ENCODE measurements around the gene DOCK10. TPM values are rescaled to one million over a fixed set of nuclear protein-coding genes. Genes with fewer than 3 reads are reported as not detected.

The DOCK10 gene
- total RNA-seq, 1 experiment from 2014 or later, result 34.5 TPM

- DNase-seq (ENCODE audit: low read depth), result no peak
Observed at GRCh38 chr2:224716921-224717320, 325.3 kb downstream of the DOCK10 start.

GRCh38 chr2:224716201-224716600, 326.1 kb downstream of the DOCK10 start, which contains the start of gene CCDC195:
Gene CCDC195, minus strand, starts transcription at chr2:224716365. Its CDS starts 0 bp downstream, at chr2:224716365.
- DNase-seq (ENCODE audit: low read depth), result no peak

Measured in M059J (cell line).